Heart left ventricle (tissue), 16 donors: Measurements from ENCODE around the gene CDC20. TPM values are rescaled to one million over a fixed set of nuclear protein-coding genes. Genes with fewer than 3 reads are reported as not detected.

Experiments used
- ATAC-seq, 4 donors: fragments of 200-7000 bp; cut with Tn5 transposase; one replicate each; pipeline ENCODE4 v1.9.1; 2020 to 2022; ENCODE audit warnings: moderate library complexity in 4 of 4, mild to moderate bottlenecking in 3 of 4, moderate number of reproducible peaks in 1 of 4
- DNase-seq, 5 donors: peaks; one replicate each; pipeline ENCODE4 v3.0.0-alpha.2; 2020
- H3K27ac ChIP-seq, 12 donors: fragments of 200-600 bp; sonication (generic) in 4 of 12; one replicate each; pipeline versions ENCODE4 v1.5.0 to v1.8.0; 2016 to 2022; ENCODE audit warnings: mild to moderate bottlenecking in 2 of 12
- H3K27me3 ChIP-seq, 9 donors: fragments of 200-600 bp; sonication (generic) in 2 of 9; one replicate each; pipeline versions ENCODE4 v1.5.1 to v1.8.0; 2016 to 2022; ENCODE audit warnings: mild to moderate bottlenecking in 3 of 9
- H3K36me3 ChIP-seq, 9 donors: fragments of 200-600 bp; sonication (generic) in 2 of 9; one replicate each; pipeline versions ENCODE4 v1.5.0 to v1.8.0; 2018 to 2022; ENCODE audit warnings: mild to moderate bottlenecking in 2 of 9
- H3K4me1 ChIP-seq, 12 donors: fragments of 200-600 bp; sonication (generic) in 4 of 12; one replicate each; pipeline versions ENCODE4 v1.5.0 to v1.8.0; 2016 to 2022; ENCODE audit warnings: mild to moderate bottlenecking in 3 of 12
- H3K4me3 ChIP-seq, 12 donors: fragments of 200-600 bp; sonication (generic) in 4 of 12; one replicate each; pipeline versions ENCODE4 v1.5.0 to v1.8.0; 2017 to 2022; ENCODE audit warnings: mild to moderate bottlenecking in 9 of 12, moderate library complexity in 4 of 12
- H3K9me3 ChIP-seq, 12 donors: fragments of 200-600 bp; sonication (generic) in 4 of 12; one replicate each; pipeline versions ENCODE4 v1.5.0 to v1.8.0; 2016 to 2022; ENCODE audit warnings: mild to moderate bottlenecking in 1 of 12
- CTCF ChIP-seq, 12 donors: fragments of 200-600 bp; sonication (generic) in 4 of 12; IDR thresholded peaks; one replicate each; pipeline versions ENCODE4 v1.5.0 to v1.8.0; 2018 to 2022; ENCODE audit warnings: antibody characterized with exemption in 12 of 12, mild to moderate bottlenecking in 5 of 12
- POLR2A ChIP-seq, 2 donors: fragments of 450-650 bp; IDR thresholded peaks; one replicate each; pipeline ENCODE4 v1.6.1; 2017; ENCODE audit warnings: antibody characterized with exemption in 2 of 2, mild to moderate bottlenecking in 2 of 2, moderate library complexity in 2 of 2
- WGBS, 4 donors: extraction: QIAGEN DNeasy Blood & Tissue Kit in 2 of 4; methylation state at CpG; one replicate each; pipeline versions ENCODE4 v1.1.5 to v1.1.7; 2013 to 2018; 5-methylcytosine and 5-hydroxymethylcytosine counted together
- intact Hi-C, 10 donors: fragments of 100-400 bp; cut with DNase I; formaldehyde crosslinking; loops; one replicate each; pipeline versions ENCODE4 v1.11.1 to v1.14.2; 2022
- polyA plus RNA-seq, 2 donors: library from polyadenylated mRNA; stranded (reverse); fragments of 200-250 nt; gene quantifications; one replicate each; pipeline ENCODE4 v1.2.3, GENCODE V29; 2013
- total RNA-seq, 9 donors: library from RNA; depleted of rRNA in 2 of 9; stranded (reverse); fragments of >200 nt in 2 of 9; fragmentation: NEBNext Ultra II Directional in 3 of 9; extraction: Animal tissue kit (Norgen Biotek cat#: 25700) in 3 of 9; gene quantifications; one replicate each; pipeline versions ENCODE4 v1.1.0 to v1.2.4, GENCODE V29; 2016 to 2023
- donor health status: ischemic (EF 13 %, LVEDD 7.1; RV severe dilation, severe dysfunction).
- donor health status: healthy with polysubstance abuse.
- donor health status: DM: no; HTN: yes; CAD: no.
- donor health status: DM: no; HTN: no; CAD: no.
- donor health status: ischemic (EF 25% LVEDD 6.9; RV normal size, moderate dysfunction).
- donor health status: ischemic (EF 25% LVEDD 5.7; RV mildly dilated, moderate dysfunction).
- donor health status: healthy.
- donor health status: DM: yes; HTN: yes; CAD: no.
- donor health status: ischemic (EF 35%, LVEDD 5.7; RV mildly dilated, moderate dysfunction).
- donor health status: nonischemic (EF 11% LVEDD 7.7; RV severe dilation, severe dysfunction).
- donor health status: DM: yes; HTN: yes; CAD: no.
- donor health status: PGD.
- donor health status: ischemic (EF 29% LVEDD 5.4; RV normal size, mild dysfunction).
- donor health status: nonischemic (EF 23%, LVEDD 6.1; RV moderate dilation, normal function).

The CDC20 gene
- total and polyA plus RNA-seq, 11 donors, result 0.38 to 16.9 (median 1.5) TPM

GRCh38 chr1:43312212-43312623 lies 46.6 kb upstream of the CDC20 start:
- H3K27me3 ChIP-seq, result no peaks in the 10 kb centered on the region
- ATAC-seq (no peak), DNase-seq (no peak)
- no peaks in the 10 kb centered on the region for H3K9me3 ChIP-seq
- no peak overlapping the region for H3K27ac ChIP-seq
- peaks cover 0 to 71% (median 7%) of the 10 kb centered on the region in 9 donors for H3K36me3 ChIP-seq
- TF ChIP-seq CTCF (IDR thresholded peaks at IDR 0.05), result no peak
- no peak for TF ChIP-seq POLR2A (IDR thresholded peaks at IDR 0.05)
- peaks cover 0 to 12% (median 0%) of the 10 kb centered on the region in 12 donors for H3K4me1 ChIP-seq
- H3K4me3 ChIP-seq, result no peak overlapping the region
- 93 to 96% (median 94%) methylated on average over 13 to 19 of the region's 19 CpGs for WGBS, 4 donors
- intact Hi-C loops, result no loop called here

GRCh38 chr1:43312663-43313515 lies 45.9 kb upstream of the CDC20 start:
- no peak for TF ChIP-seq CTCF (IDR thresholded peaks at IDR 0.05)
- no peak for ATAC-seq
- no peak overlapping the region for H3K4me3 ChIP-seq
- H3K27ac ChIP-seq, result no peak overlapping the region
- no peaks in the 10 kb centered on the region for H3K9me3 ChIP-seq
- 92 to 93% (median 93%) methylated on average over 15 to 24 of the region's 24 CpGs for WGBS, 4 donors
- peaks cover 0 to 70% (median 7%) of the 10 kb centered on the region in 9 donors for H3K36me3 ChIP-seq
- H3K4me1 ChIP-seq, result peaks cover 0 to 9% (median 0%) of the 10 kb centered on the region in 12 donors
- no peak for DNase-seq
- H3K27me3 ChIP-seq, result no peaks in the 10 kb centered on the region
- intact Hi-C loops, result no loop called here

GRCh38 chr1:43313771-43314170 lies 45.0 kb upstream of the CDC20 start:
- H3K9me3 ChIP-seq, result no peaks in the 10 kb centered on the region
- WGBS, 4 donors, result 94 to 97% (median 94%) methylated on average over 10 of the region's 10 CpGs
- H3K27me3 ChIP-seq, result no peaks in the 10 kb centered on the region
- TF ChIP-seq CTCF (IDR thresholded peaks at IDR 0.05) (no peak), POLR2A (IDR thresholded peaks at IDR 0.05) (no peak)
- ATAC-seq, result no peak
- DNase-seq, result no peak
- no peak overlapping the region for H3K27ac ChIP-seq
- peaks cover 0 to 64% (median 7%) of the 10 kb centered on the region in 9 donors for H3K36me3 ChIP-seq
- peaks cover 0 to 9% (median 0%) of the 10 kb centered on the region in 12 donors for H3K4me1 ChIP-seq
- intact Hi-C loops, result no loop called here
- H3K4me3 ChIP-seq, result no peak overlapping the region

- Histone ChIP-seq H3K27ac (no peak overlapping the region), H3K27me3 (no peaks in the 10 kb centered on the region), H3K9me3 (no peaks in the 10 kb centered on the region), H3K4me1 (peaks cover 0 to 7% (median 0%) of the 10 kb centered on the region in 12 donors), H3K36me3 (peaks cover 0 to 64% (median 7%) of the 10 kb centered on the region in 9 donors), H3K4me3 (no peak overlapping the region)
- WGBS, 4 donors, result 92 to 99% (median 95%) methylated on average over 5 of the region's 5 CpGs
- ATAC-seq (no peak), DNase-seq (no peak)
- no peak for TF ChIP-seq POLR2A (IDR thresholded peaks at IDR 0.05)
- no peak for TF ChIP-seq CTCF (IDR thresholded peaks at IDR 0.05)
- intact Hi-C loops, result no loop called here
Observed at GRCh38 chr1:43314233-43314632, 44.5 kb upstream of the CDC20 start.
